AG09319 (cell line): ENCODE data around the gene RYR2.

ENCODE experiments used
- DNase-seq: peaks from one replicate; pipeline ENCODE4 v3.0.0-alpha.2; 2010; ENCODE audit warnings: low read depth; ENCODE audit errors: extremely low read depth
- TF ChIP-seq, protein P1 (sequence below): IDR thresholded peaks from 2 replicates; pipeline ENCODE4 v1.5.1; 2011; ENCODE audit warnings: low read depth, mild to moderate bottlenecking, inconsistent platforms, low read length, moderate library complexity

The RYR2 gene

DNA sequence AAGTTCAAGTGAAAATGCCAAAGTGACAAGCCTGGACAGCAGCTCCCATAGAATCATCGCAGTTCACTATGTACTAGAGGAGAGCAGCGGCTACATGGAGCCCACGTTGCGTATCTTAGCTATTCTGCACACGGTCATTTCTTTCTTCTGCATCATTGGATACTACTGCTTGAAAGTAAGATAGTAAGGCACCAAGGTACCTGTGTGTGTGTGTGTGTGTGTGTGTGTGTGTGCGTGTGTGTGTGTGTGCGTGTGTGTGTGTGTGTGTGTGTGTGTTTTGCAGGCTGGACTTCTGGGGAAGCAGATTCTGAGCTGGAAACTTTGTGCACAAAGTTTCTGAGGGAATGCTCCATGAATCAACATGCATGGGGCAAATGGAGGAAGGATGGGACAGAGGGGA, 750.2 kb downstream of the RYR2 start:
- DNase-seq, result no peak
- TF ChIP-seq, protein P1, sequence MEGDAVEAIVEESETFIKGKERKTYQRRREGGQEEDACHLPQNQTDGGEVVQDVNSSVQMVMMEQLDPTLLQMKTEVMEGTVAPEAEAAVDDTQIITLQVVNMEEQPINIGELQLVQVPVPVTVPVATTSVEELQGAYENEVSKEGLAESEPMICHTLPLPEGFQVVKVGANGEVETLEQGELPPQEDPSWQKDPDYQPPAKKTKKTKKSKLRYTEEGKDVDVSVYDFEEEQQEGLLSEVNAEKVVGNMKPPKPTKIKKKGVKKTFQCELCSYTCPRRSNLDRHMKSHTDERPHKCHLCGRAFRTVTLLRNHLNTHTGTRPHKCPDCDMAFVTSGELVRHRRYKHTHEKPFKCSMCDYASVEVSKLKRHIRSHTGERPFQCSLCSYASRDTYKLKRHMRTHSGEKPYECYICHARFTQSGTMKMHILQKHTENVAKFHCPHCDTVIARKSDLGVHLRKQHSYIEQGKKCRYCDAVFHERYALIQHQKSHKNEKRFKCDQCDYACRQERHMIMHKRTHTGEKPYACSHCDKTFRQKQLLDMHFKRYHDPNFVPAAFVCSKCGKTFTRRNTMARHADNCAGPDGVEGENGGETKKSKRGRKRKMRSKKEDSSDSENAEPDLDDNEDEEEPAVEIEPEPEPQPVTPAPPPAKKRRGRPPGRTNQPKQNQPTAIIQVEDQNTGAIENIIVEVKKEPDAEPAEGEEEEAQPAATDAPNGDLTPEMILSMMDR, result no peak

DNA sequence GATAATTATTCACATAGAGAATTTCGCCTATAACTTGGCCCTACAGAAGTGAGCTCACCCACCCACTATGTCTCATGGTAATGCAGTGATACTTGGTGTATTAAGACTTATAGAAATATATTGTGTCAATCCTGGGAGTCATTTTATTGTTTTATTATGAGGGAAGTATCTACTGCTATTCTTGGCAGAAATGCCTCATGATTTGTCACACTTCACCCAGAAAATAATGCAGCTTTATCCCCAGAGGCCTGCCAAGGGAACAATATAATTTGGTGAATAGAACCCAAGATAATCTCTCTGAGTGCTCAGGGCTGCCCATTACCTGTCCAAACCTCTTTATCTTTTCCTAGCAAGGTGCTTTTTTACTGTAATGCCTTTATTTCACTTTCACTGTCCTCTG, 750.7 kb downstream of the RYR2 start:
- DNase-seq, result no peak
- TF ChIP-seq, protein P1, result no peak

- DNase-seq, result no peak
Measured at GRCh38 chr1:237794071-237794470, 752.1 kb downstream of the RYR2 start.

GRCh38 chr1:237795558-237795957, 753.6 kb downstream of the RYR2 start:
- DNase-seq, result no peak
- TF ChIP-seq, protein P1, result no peak

More at GRCh38 chr1:237794071-237794470, 752.1 kb downstream of the RYR2 start:
- TF ChIP-seq, protein P1, result no peak

DNA sequence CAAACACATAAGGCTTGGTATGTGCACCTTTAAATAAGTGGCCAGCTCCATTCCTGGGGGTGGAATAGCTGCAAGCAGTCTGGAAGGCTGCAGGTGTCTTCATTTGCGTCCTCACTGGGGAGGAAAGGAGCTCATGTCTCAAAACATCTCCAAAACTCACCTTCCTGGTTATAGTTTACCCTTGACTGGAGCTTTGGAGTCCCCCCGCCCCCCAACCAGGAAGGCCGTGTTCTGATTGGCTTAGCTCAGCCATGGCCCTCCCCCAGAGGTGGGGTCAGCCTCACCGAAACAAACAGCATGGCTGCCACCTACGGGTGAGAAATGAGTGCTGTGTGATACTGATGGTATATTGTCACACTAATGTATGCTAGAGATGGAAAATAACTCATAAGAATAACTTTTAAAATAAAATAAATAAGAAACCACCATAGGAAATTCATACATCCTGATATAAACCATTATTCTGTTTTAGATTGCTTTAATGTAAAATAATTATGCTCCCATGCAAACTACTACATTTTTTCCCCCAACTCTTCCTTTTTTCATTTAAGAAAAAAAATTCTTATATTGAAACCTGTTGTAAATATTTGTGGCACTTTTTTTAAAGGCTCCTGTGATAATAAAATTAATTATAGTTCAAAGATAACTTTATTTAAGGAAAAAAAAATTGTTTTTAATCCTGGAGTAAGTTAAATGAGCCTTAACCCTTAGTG, 757.9 kb downstream of the RYR2 start:
- TF ChIP-seq, protein P1, result no peak
- DNase-seq, result no peak

DNA sequence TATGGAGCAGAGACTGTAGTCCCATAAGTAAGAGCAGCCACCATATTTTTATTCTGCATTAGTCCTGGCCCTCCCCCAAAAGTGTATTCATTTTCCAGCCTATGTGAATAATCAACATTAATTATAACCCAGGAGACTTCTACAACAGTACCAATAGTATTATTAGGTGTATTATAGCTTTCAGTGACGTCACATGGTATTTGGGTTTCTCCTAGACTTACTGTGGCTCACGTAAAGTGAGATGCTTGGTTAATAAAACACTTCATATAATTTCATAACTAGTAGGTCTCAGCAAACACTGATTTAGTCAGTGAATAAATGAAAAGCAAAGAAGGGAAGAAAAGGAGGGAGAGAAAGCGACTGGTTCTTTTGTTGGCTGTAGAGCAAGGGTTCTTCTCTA, 762.5 kb downstream of the RYR2 start:
- TF ChIP-seq, protein P1, result no peak
- no peak for DNase-seq

GRCh38 chr1:237809099-237809498, 767.1 kb downstream of the RYR2 start:
- TF ChIP-seq, protein P1, result no peak
- no peak for DNase-seq
